HEK293T (cell line): Measurements from ENCODE around the gene GRAMD4.
"Not testable (repeated sequence)": the region's sequence is repeated elsewhere in the genome, so short reads cannot be mapped to it uniquely, and the experiment has no call there.

ENCODE experiments used
- CTCF ChIA-PET: fragments of 350-600 bp; formaldehyde crosslinking; extraction: SDS; loops from one replicate; lab custom pipeline; 2021; ENCODE audit warnings: antibody characterized with exemption, inconsistent platforms; lab: Yijun Ruan, JAX
- POLR2A ChIA-PET: fragments of 350-600 bp; formaldehyde crosslinking; extraction: SDS; loops from one replicate; lab custom pipeline; 2020; ENCODE audit warnings: antibody characterized with exemption, inconsistent platforms; lab: Yijun Ruan, JAX
- DNase-seq: peaks from one replicate; pipeline ENCODE4 v3.0.0; 2012; ENCODE audit warnings: mixed read lengths; ENCODE audit errors: extremely low spot score
- ARNT ChIP-seq: fragments of 450-650 bp; IDR thresholded peaks from 2 replicates; pipeline ENCODE4 v1.6.1; 2017; ENCODE audit warnings: mild to moderate bottlenecking
- BHLHE40 ChIP-seq: fragments of 450-650 bp; IDR thresholded peaks from 2 replicates; pipeline ENCODE4 v1.6.1; 2016; ENCODE audit warnings: mild to moderate bottlenecking, moderate library complexity, borderline replicate concordance
- CTBP1 ChIP-seq: fragments of 450-650 bp; IDR thresholded peaks from 2 replicates; pipeline ENCODE4 v1.6.1; 2016; ENCODE audit warnings: borderline replicate concordance
- ELF4 ChIP-seq: fragments of 450-650 bp; IDR thresholded peaks from 2 replicates; pipeline ENCODE4 v1.6.1; 2017; ENCODE audit warnings: antibody characterized with exemption
- FOXA1 ChIP-seq: fragments of 450-650 bp; IDR thresholded peaks from 2 replicates; pipeline ENCODE4 v1.6.1; 2016; ENCODE audit warnings: mild to moderate bottlenecking
- FOXK2 ChIP-seq: fragments of 450-650 bp; IDR thresholded peaks from 2 replicates; pipeline ENCODE4 v1.6.1; 2016; ENCODE audit warnings: mild to moderate bottlenecking
- FOXM1 ChIP-seq: fragments of 450-650 bp; IDR thresholded peaks from 2 replicates; pipeline ENCODE4 v1.6.1; 2017; ENCODE audit warnings: mild to moderate bottlenecking, borderline replicate concordance
- HDGF ChIP-seq: fragments of 450-650 bp; IDR thresholded peaks from 2 replicates; pipeline ENCODE4 v1.6.1; 2017; ENCODE audit warnings: antibody characterized with exemption, borderline replicate concordance
- L3MBTL2 ChIP-seq: fragments of 450-650 bp; conservative IDR thresholded peaks from 2 replicates; pipeline ENCODE4 v1.6.1; 2016; ENCODE audit warnings: mild to moderate bottlenecking
- LEF1 ChIP-seq: fragments of 450-650 bp; IDR thresholded peaks from 2 replicates; pipeline ENCODE4 v1.6.1; 2017; ENCODE audit warnings: mild to moderate bottlenecking, borderline replicate concordance
- NFRKB ChIP-seq: fragments of 450-650 bp; IDR thresholded peaks from 2 replicates; pipeline ENCODE4 v1.6.1; 2016; ENCODE audit warnings: mild to moderate bottlenecking, moderate library complexity
- SP1 ChIP-seq: fragments of 450-650 bp; IDR thresholded peaks from 2 replicates; pipeline ENCODE4 v1.6.1; 2017
- SUZ12 ChIP-seq: fragments of 450-650 bp; IDR thresholded peaks from 2 replicates; pipeline ENCODE4 v1.6.1; 2016; ENCODE audit warnings: mild to moderate bottlenecking
- TARDBP ChIP-seq: fragments of 450-650 bp; IDR thresholded peaks from 2 replicates; pipeline ENCODE4 v1.6.1; 2016
- ZNF384 ChIP-seq: fragments of 450-650 bp; IDR thresholded peaks from 2 replicates; pipeline ENCODE4 v1.6.1; 2016
- TF ChIP-seq, protein P1 (sequence below): fragments of 450-650 bp; IDR thresholded peaks from 2 replicates; pipeline ENCODE4 v1.6.1; 2016

GRAMD4 gene

DNA sequence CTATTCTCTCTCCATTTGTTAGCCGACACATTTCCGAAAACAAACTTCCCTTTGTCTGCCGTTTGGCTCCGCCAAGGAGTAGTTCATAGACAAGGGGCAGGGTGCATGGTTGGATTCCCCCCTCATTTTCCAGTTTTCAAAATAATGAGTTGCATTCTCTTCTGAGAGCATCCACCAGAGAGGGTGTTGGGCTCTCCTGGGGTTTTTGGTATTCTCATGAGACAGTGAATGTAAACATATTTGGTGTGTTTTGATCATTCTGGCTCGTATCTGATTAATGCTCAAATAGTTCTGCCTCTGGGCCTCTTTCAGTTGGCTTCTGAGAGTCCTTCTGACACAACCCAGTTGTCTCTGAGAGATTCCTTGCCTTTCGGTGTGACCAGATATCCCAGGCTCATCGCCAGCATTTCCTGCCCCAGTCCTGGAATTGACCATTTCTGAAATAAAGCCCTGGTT is 21.7 kb downstream of the GRAMD4 start:
- CTCF ChIA-PET: no interaction called here
- TF ChIP-seq FOXM1 (no peak), SUZ12 (no peak), FOXK2 (no peak), FOXA1 (no peak), BHLHE40 (no peak), ZNF384 (no peak), TARDBP (no peak), LEF1 (no peak), NFRKB (no peak), L3MBTL2 (no peak), SP1 (no peak), CTBP1 (no peak), ELF4 (no peak), ARNT (no peak), HDGF (no peak)
- TF ChIP-seq, protein P1, sequence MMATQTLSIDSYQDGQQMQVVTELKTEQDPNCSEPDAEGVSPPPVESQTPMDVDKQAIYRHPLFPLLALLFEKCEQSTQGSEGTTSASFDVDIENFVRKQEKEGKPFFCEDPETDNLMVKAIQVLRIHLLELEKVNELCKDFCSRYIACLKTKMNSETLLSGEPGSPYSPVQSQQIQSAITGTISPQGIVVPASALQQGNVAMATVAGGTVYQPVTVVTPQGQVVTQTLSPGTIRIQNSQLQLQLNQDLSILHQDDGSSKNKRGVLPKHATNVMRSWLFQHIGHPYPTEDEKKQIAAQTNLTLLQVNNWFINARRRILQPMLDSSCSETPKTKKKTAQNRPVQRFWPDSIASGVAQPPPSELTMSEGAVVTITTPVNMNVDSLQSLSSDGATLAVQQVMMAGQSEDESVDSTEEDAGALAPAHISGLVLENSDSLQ: no peak
- POLR2A ChIA-PET: no interaction called here
- no peak for DNase-seq

GRCh38 chr22:46642840-46643480 is 22.8 kb downstream of the GRAMD4 start:
- POLR2A ChIA-PET, CTCF ChIA-PET, DNase-seq: not testable (repeated sequence)

GRCh38 chr22:46646531-46647215 is 26.5 kb downstream of the GRAMD4 start:
- DNase-seq: no peak
- POLR2A ChIA-PET: interaction anchor here (1.3 kb wide), 1 partner anchor 71 kb away, joined by 3 read pairs; no protein-coding TSS in a partner anchor
- TF ChIP-seq BHLHE40 (no peak), SP1 (no peak), NFRKB (no peak), TARDBP (no peak), FOXK2 (no peak), ARNT (no peak), HDGF (no peak), FOXM1 (no peak), ELF4 (no peak)
- TF ChIP-seq, protein P1: no peak
- CTCF ChIA-PET: no interaction called here

- POLR2A ChIA-PET, CTCF ChIA-PET, DNase-seq: not testable (repeated sequence)
Observed at GRCh38 chr22:46648225-46648820, 28.1 kb downstream of the GRAMD4 start.

DNA sequence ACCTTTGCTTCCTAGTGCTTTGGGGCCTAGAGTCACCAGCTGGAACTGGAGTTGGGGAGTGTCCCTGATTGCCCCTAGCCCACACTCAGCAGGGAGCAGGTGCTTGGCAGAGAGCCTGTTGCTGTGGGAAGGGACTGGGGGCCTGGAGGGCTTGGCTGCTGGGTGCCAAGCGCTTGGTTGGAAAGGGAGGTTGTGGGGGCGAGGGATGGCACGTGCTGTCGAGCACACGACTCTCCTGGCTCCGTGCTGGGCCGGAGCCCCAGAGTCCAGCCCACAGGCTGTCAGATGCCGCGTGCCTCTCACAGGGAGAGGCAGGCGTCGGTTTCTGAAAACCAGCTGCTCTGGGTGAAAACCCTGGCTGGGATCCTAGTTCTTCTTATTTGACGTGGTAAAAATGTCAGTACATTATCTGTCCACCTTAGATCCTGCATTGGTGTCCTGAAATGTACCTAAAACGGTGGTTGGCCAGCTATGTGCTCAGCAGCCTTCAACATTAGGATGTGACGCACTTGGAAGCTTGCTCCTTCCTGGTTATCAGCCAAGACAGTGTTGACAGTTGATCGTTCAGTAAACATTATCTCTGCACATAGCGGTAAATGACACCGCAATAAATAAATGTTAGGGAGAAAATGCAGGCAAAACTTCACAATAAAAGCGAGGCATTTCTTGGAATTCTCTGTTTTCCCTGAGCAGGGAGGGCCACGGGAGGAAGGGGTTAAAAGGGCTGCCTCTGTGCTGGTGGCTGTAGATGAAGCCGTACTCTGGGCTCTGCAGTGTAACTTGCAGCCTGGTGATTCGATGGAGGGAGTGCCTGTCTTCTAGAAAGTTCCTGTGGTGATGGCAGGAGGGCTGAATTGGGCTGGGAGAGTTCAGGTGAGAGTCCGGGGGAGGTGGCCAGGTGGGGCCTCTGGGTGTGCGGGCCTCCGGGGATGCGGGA is 29.2 kb downstream of the GRAMD4 start:
- CTCF ChIA-PET: interaction anchor here (0.6 kb wide), 1 partner anchor 9 kb away, joined by 3 read pairs; no protein-coding TSS in a partner anchor
- POLR2A ChIA-PET: no interaction called here
- TF ChIP-seq HDGF: no peak
- no peak for TF ChIP-seq CTBP1
- TF ChIP-seq ARNT: no peak
- TF ChIP-seq FOXK2: no peak
- TF ChIP-seq ELF4: no peak
- TF ChIP-seq TARDBP: no peak
- no peak for DNase-seq

DNA sequence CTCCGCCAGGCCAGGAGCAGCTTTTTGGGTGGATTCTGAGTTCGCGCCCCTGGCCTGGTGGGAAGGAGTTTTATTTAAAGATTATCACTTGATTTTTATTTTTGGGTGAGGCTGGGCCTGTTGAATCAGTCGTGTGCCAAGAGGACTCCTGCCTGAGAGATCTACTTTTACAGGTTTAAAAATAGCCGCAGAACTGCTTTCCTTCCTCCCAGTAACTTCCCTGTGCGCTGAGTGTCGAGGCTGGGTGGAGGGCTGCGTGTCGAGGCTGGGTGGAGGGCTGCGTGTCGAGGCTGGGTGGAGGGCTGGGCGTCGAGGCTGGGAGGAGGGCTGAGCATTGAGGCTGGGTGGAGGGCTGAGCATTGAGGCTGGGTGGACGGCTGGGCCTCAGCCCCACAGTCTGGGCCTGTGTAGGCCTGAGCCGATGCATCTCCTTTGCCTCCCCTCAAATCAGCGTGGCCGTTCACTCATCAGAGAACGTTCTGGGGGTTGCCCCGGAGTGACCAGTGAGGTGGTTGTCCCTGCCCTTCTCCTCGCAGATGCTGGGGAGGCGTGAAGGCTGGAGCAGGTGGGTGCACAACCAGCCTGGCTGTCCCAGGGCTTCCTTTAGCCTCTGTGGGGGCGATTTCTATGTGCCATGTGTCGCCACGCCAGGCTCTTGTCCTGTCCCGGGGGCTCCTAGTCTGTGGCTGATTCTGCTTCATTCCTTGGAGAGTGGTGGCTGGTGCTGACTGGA is 30.1 kb downstream of the GRAMD4 start:
- DNase-seq: no peak
- POLR2A ChIA-PET: no interaction called here
- CTCF ChIA-PET: no interaction called here
- no peak for TF ChIP-seq L3MBTL2
- TF ChIP-seq SUZ12: no peak
- no peak for TF ChIP-seq ZNF384
- no peak for TF ChIP-seq CTBP1
- TF ChIP-seq BHLHE40: no peak
- no peak for TF ChIP-seq FOXK2
- TF ChIP-seq FOXM1: no peak
- TF ChIP-seq HDGF: no peak
- no peak for TF ChIP-seq LEF1
